WI38 (cell line): ENCODE measurements around the gene GSTT4.

ENCODE experiments used
- H3K4me3 ChIP-seq: 2 replicates; pipeline ENCODE4 v1.5.1; 2011; ENCODE audit warnings: low read depth, mild to moderate bottlenecking, control low read depth, low read length
- TF ChIP-seq, protein P1 (sequence below): IDR thresholded peaks from 2 replicates; pipeline ENCODE4 v1.5.1; 2012; ENCODE audit warnings: low read depth, mild to moderate bottlenecking, control low read depth, low read length

Gene GSTT4

DNA sequence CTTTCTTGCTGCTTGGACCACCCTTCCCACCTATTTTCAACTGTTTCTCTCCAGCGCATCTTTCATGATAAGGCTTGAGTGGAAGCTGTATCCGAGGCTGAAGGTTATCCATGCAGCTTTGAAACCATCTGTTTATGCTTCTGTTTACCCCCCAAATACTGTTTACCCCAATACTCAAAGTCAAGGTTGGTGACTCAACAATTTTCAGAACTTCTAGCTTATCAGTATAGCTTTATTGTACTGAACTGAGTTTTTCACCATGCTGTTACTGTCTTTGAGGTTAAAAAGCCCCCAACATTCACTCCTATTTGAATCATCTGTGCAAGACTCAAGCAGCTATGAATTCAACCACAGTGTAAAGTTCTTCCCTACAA, 4.8 kb upstream of the GSTT4 start:
- no peak overlapping the region for H3K4me3 ChIP-seq
- TF ChIP-seq, protein P1, sequence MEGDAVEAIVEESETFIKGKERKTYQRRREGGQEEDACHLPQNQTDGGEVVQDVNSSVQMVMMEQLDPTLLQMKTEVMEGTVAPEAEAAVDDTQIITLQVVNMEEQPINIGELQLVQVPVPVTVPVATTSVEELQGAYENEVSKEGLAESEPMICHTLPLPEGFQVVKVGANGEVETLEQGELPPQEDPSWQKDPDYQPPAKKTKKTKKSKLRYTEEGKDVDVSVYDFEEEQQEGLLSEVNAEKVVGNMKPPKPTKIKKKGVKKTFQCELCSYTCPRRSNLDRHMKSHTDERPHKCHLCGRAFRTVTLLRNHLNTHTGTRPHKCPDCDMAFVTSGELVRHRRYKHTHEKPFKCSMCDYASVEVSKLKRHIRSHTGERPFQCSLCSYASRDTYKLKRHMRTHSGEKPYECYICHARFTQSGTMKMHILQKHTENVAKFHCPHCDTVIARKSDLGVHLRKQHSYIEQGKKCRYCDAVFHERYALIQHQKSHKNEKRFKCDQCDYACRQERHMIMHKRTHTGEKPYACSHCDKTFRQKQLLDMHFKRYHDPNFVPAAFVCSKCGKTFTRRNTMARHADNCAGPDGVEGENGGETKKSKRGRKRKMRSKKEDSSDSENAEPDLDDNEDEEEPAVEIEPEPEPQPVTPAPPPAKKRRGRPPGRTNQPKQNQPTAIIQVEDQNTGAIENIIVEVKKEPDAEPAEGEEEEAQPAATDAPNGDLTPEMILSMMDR, result no peak

DNA sequence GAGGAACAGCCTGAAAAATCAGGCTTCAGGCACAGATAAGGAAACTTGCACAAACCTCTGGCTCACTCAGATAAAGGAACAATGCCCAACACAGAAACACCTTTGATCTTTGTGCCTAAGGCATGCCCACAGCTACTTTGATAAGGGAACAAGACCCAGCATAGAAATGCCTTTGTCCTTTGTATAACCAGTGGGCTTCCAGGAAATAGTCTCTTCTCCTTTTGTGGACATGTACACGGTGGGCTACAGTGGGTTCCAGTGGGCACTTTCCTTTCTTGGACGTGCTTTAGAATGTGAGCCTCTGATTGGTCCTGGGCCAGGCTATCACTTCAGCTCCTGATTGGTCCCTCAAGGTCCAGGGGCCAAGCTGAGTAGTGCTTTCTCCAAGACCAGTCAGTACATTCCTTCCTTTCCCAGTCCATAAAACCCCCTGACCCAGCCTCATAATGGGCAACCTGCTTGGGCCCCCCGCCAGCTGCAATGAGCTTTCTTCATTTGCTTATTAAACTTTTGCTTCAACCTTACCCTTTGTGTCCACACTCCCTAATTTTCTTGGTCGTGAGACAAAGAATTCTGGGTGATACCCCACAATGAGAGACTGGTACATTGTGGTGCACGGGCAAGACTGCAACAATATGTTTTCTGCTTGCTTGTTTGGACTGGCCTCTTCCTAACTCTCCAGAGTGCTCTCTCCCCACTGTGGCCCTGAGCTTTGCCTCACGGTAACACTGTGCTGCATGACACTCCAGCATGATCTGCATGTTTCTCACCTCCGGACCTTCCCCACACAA, 4.2 kb upstream of the GSTT4 start:
- TF ChIP-seq, protein P1, result no peak
- no peak overlapping the region for H3K4me3 ChIP-seq

DNA sequence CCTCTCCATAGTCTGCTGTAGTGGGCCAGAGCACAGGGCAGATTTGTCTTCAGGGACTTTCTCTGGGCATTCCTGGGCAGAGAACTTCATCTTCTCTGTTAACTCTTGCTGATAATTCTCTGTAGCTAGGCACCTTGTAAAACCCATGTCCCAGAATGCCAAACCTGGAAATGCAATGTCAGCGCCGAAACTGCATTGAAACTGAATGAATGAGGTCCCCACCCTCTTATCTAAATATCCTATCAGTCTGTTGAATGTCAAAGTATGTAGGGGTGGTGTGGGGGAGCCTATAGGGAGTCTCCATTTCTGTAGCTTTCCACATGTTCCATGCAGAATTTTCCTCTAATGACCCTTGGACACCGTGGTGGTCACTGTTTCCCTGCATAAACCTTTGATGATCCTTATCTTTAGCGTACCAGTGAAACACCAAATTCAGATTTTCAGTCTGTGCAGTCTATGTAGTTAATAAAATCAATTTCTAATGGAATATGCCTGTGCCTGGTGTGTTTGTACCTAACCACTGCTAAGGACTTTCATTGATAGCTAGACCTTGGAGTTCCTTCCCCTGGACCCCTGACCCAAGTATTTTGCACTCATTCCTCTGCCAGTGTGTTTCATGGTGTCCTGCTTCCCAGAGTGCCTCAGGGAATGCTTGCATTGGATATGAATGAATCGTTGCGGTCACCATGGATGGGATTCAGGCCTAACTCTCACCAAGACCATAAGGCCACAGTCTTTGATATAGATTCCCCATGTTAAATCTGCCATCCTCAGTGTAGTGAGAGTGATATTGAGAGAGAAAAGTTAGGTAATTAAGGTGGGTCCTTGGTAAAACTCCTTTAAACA, 3.4 kb upstream of the GSTT4 start:
- TF ChIP-seq, protein P1, result no peak
- H3K4me3 ChIP-seq, result no peak overlapping the region

DNA sequence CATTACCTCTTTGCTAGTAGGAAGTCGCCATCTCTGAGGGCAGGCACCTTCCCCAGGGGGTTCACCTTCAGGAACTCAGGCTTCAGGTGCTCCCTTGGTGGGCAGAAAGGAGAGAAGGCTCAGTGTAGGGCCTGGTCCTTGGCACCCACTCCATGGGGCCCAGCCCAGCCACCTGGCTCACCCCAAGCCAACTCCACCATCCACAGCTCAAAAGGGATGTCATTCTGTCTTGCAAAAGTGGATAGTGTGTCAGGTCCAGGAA, 2.7 kb upstream of the GSTT4 start:
- no peak overlapping the region for H3K4me3 ChIP-seq

DNA sequence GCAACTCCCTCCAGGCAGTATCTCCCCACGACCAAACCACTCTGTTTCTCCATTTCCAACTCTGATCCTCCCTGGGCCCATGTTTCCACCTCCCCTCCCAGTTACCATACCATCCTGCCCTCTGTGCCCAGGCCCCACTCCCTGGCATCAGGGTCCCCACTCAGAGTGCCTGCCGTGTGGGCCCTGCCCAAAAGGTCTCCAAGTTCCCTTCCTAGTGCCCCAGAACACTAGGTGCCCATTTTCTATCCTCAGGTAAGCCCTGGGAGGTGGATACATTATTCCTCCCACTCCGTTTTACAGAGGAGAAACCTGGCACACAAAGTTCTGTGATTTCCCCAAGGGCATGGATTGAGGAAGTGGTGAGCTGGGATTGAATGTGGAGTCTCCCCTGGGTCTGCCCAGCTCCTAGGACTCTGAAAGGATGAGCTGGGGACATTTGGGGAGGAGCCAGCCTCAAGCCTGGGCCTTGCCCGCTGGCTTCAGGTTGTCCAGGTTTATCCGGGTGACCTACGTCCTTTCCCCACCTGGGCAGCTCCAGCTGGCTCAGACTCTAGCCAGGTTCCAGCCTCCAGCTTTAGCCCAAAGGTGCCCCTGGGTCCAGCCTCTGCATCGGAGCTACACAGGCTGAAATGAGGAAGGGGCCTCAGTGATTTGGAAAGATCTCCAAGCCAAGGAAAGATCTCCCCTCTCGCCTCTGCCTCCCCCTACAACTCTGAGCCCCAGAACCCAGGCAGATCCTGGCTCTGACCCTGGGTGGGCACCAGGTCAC, 2.2 kb upstream of the GSTT4 start:
- TF ChIP-seq, protein P1, result no peak
- no peak overlapping the region for H3K4me3 ChIP-seq

More for the DNA sequence above, 2.7 kb upstream of the GSTT4 start:
- TF ChIP-seq, protein P1, result no peak

DNA sequence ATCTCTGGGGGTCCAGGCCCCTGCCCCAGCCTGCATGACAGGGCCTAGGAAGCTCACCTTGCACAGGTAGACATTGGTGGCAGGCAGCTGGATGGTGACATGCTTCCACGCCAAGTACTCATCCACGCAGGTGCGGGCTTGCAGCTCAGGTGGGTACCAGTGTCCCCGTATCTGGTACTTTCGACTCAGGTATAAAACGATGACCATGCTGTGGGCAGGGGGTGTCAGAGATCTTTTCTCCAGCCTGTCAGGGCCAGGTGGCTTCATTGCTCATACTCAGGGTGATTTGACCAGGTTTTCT, 1.6 kb upstream of the GSTT4 start:
- no peak overlapping the region for H3K4me3 ChIP-seq
- TF ChIP-seq, protein P1, result no peak
